ENCODE data around the gene DCUN1D4. TPM values are rescaled to one million over a fixed set of nuclear protein-coding genes. Genes with fewer than 3 reads are reported as not detected.

Gene DCUN1D4
- total RNA-seq, 2 experiments from 2014 or later = 25.7 to 34.1 TPM

Other genes with a start within 250 kb of the DCUN1D4 start
- gene LRRC66, start 177.2 kb downstream of the DCUN1D4 start, total RNA-seq = under 1 TPM; 0.12 to 0.27 TPM
- 10 to 100 TPM; 14.2 to 15.2 TPM for gene SGCB, start 195.1 kb downstream of the DCUN1D4 start, total RNA-seq
- gene SPATA18, start 208.2 kb downstream of the DCUN1D4 start, total RNA-seq = under 1 TPM; 0.35 to 0.73 TPM

All from activated CD4-positive, alpha-beta T cell treated with anti-CD3 and anti-CD28 coated beads, Interleukin-2, amount 10 ng/mL, durations not matched to agents 7 days and 5 days (primary cell).